H1 (cell line): ENCODE data around the gene FBXW8.

Experiments used
- SIN3A ChIP-seq, 2 experiments: IDR thresholded peaks in 1 of 2; conservative IDR thresholded peaks in 1 of 2; 2 replicates each; pipeline ENCODE4 v1.6.1; 2011 to 2012; ENCODE audit warnings: low read length in 2 of 2, improper control_type of control experiment in 1 of 2, low read depth in 1 of 2, mild to moderate bottlenecking in 1 of 2
- TF ChIP-seq, protein P1 (sequence below): IDR thresholded peaks from 2 replicates; pipeline ENCODE4 v1.6.1; 2011; ENCODE audit warnings: low read length, improper control_type of control experiment
- TF ChIP-seq, protein P2 (sequence below), 3 experiments: IDR thresholded peaks; 1 replicate in 2 of 3; 2 replicates in 1 of 3; pipeline versions ENCODE4 v1.5.1 to v1.6.1; 2011; ENCODE audit warnings: low read length in 3 of 3, mild to moderate bottlenecking in 3 of 3, inconsistent platforms in 2 of 3, low read depth in 1 of 3, moderate library complexity in 1 of 3; ENCODE audit not compliant: insufficient read depth in 1 of 3; ENCODE audit errors: control extremely low read depth in 1 of 3

DNA sequence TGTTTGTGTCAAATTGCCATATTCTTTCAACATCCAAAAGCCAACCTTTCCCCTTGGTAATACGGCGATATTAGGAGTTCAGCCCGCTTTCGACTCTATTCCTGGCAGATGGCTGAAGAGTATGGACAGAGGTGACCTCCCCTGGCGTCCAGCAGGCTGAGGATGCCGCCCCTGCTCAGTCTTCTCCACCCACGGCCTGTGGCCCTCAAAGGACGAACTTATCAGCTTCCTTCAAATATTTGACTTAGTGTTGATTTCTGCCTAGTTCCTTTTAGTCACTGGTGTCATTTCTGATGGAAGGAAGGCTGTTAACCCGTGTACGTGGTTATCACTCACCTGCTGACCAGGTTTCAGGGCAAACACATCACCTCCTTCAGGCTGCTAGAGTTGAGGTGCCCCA is 123.5 kb downstream of the FBXW8 start:
- TF ChIP-seq, protein P1, sequence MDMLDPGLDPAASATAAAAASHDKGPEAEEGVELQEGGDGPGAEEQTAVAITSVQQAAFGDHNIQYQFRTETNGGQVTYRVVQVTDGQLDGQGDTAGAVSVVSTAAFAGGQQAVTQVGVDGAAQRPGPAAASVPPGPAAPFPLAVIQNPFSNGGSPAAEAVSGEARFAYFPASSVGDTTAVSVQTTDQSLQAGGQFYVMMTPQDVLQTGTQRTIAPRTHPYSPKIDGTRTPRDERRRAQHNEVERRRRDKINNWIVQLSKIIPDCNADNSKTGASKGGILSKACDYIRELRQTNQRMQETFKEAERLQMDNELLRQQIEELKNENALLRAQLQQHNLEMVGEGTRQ, result no peak
- TF ChIP-seq SIN3A (conservative IDR thresholded peaks at IDR 0.05 in 1 of 2, IDR thresholded peaks at IDR 0.05 in 1 of 2; ENCODE audit: low read depth in 1 of 2, low read length in 2 of 2), result no peak
- TF ChIP-seq, protein P2, sequence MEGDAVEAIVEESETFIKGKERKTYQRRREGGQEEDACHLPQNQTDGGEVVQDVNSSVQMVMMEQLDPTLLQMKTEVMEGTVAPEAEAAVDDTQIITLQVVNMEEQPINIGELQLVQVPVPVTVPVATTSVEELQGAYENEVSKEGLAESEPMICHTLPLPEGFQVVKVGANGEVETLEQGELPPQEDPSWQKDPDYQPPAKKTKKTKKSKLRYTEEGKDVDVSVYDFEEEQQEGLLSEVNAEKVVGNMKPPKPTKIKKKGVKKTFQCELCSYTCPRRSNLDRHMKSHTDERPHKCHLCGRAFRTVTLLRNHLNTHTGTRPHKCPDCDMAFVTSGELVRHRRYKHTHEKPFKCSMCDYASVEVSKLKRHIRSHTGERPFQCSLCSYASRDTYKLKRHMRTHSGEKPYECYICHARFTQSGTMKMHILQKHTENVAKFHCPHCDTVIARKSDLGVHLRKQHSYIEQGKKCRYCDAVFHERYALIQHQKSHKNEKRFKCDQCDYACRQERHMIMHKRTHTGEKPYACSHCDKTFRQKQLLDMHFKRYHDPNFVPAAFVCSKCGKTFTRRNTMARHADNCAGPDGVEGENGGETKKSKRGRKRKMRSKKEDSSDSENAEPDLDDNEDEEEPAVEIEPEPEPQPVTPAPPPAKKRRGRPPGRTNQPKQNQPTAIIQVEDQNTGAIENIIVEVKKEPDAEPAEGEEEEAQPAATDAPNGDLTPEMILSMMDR (IDR thresholded peaks at IDR 0.05; ENCODE audit: control extremely low read depth in 1 of 3, insufficient read depth in 1 of 3, low read depth in 1 of 3, low read length in 3 of 3), result no peak
